Thyroid gland (tissue), 4 donors: ENCODE results near the gene MDK. TPM values are rescaled to one million over a fixed set of nuclear protein-coding genes. Genes with fewer than 3 reads are reported as not detected.

Experiments
- DNase-seq, 2 donors: peaks; one replicate each; pipeline ENCODE4 v3.0.0-alpha.2; 2019
- H3K27ac ChIP-seq, 3 donors: fragments of 200-600 bp; sonication (generic); 1 replicate in 2 of 3; 2 replicates in 1 of 3; pipeline ENCODE4 v1.5.1; 2016 to 2019; ENCODE audit warnings: mild to moderate bottlenecking in 1 of 3, moderate library complexity in 1 of 3
- H3K27me3 ChIP-seq: fragments of 200-600 bp; sonication (generic); one replicate; pipeline ENCODE4 v1.5.1; 2019
- H3K36me3 ChIP-seq, 2 donors: fragments of 200-600 bp; sonication (generic); one replicate each; pipeline ENCODE4 v1.5.1; 2016 to 2019
- H3K4me1 ChIP-seq, 2 donors: fragments of 200-600 bp; sonication (generic); one replicate each; pipeline ENCODE4 v1.5.1; 2017 to 2019
- H3K4me3 ChIP-seq, 3 donors: fragments of 200-600 bp; sonication (generic); replicated peaks in 1 of 3; 1 replicate in 2 of 3; 2 replicates in 1 of 3; pipeline ENCODE4 v1.5.1; 2016; ENCODE audit warnings: mild to moderate bottlenecking in 1 of 3
- H3K9me3 ChIP-seq: fragments of 200-600 bp; sonication (generic); one replicate; pipeline ENCODE4 v1.5.1; 2017
- POLR2A ChIP-seq, 2 donors: fragments of 450-650 bp; IDR thresholded peaks; one replicate each; pipeline ENCODE4 v1.6.1; 2017; ENCODE audit warnings: antibody characterized with exemption in 2 of 2, mild to moderate bottlenecking in 2 of 2, moderate library complexity in 1 of 2
- WGBS, 2 donors: methylation state at CpG; one replicate each; pipeline ENCODE4 v1.1.5; 2017; 5-methylcytosine and 5-hydroxymethylcytosine counted together
- intact Hi-C: fragments of 100-400 bp; cut with DNase I; formaldehyde crosslinking; loops from one replicate; pipeline ENCODE4 v1.15.1; 2023
- total RNA-seq, 4 donors: library from RNA; depleted of rRNA; stranded (reverse); fragments of >200 nt; gene quantifications; one replicate each; pipeline ENCODE4 v1.2.3, GENCODE V29; 2016
- TF ChIP-seq, protein P1 (sequence below), 6 experiments: fragments of 200-600 bp in 3 of 6; fragments of 450-650 bp in 3 of 6; sonication (generic) in 3 of 6; IDR thresholded peaks; one replicate each; pipeline ENCODE4 v1.5.1; 2016 to 2019; ENCODE audit warnings: antibody characterized with exemption in 6 of 6, mild to moderate bottlenecking in 2 of 6, inconsistent platforms in 1 of 6, moderate library complexity in 1 of 6

MDK gene
- total RNA-seq, 4 donors from 2014 or later, result 3.3 to 24.3 (median 16.7) TPM

DNA sequence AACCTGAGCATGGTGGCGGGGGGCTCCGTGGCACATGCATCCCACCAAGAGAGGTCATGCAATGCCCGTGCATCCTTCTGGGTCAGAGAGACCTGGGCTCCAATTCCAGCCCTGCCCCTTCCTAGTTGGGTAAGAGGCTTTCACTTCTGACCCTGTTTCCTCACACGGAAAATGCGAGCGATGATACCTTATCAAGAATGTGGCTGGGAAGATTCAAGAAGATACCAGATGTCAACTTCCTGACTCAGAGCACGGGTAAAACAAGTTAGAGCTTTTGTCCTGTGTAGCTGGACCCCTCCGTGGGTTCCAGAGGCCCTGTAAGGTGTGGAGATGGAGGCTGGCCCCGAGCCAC, 42.9 kb upstream of the MDK start:
- H3K9me3 ChIP-seq, result no peaks in the 10 kb centered on the region
- 49 to 53% methylated on average over 6 to 9 of the region's 9 CpGs for WGBS, 2 donors
- H3K4me3 ChIP-seq, result no peak overlapping the region
- no peaks in the 10 kb centered on the region for H3K36me3 ChIP-seq
- intact Hi-C loops, result no loop called here
- TF ChIP-seq, protein P1, sequence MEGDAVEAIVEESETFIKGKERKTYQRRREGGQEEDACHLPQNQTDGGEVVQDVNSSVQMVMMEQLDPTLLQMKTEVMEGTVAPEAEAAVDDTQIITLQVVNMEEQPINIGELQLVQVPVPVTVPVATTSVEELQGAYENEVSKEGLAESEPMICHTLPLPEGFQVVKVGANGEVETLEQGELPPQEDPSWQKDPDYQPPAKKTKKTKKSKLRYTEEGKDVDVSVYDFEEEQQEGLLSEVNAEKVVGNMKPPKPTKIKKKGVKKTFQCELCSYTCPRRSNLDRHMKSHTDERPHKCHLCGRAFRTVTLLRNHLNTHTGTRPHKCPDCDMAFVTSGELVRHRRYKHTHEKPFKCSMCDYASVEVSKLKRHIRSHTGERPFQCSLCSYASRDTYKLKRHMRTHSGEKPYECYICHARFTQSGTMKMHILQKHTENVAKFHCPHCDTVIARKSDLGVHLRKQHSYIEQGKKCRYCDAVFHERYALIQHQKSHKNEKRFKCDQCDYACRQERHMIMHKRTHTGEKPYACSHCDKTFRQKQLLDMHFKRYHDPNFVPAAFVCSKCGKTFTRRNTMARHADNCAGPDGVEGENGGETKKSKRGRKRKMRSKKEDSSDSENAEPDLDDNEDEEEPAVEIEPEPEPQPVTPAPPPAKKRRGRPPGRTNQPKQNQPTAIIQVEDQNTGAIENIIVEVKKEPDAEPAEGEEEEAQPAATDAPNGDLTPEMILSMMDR (IDR thresholded peaks at IDR 0.05), result no peak
- no peak for TF ChIP-seq POLR2A (IDR thresholded peaks at IDR 0.05)
- no peak for DNase-seq
- peaks cover 0 to 2% of the 10 kb centered on the region in 2 donors for H3K4me1 ChIP-seq
- H3K27me3 ChIP-seq, result peaks cover 4% of the 10 kb centered on the region
- H3K27ac ChIP-seq, result peak overlapping the region in 2 of 3 donors; percentile 11 to 44

DNA sequence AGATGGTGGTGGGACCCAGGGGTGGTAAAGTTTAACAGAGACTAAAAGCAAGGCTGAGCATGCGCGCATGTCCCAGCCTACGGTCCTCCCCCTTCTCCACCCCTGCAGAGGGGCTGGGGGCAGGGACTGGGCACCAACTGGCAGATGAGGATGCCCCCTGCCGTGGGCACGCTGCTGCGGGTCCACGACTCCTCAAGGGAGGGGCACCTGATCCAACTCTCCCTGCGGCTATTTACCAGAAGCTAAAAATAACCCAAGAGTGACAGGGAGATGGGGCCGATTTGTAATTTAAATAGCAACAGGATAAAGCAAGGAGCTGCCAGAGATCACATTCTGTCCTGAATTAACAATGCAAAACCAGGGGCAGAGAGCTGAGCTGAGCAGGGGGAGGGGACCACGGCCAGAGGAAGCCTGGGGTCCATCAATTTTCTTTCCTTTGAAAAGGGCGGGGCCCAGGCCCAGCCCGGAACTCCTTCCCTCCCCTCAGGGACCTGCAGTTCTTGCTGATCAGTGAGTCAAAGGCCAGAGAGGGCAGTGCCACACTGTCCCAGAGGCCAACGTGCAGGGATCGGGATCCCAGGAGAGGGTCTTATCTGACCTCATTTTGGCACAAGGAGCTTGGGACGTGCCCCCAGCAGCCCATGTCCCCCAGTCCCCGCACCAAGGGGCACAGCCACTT, 42.3 kb upstream of the MDK start:
- 17 to 30% methylated on average over 7 to 14 of the region's 16 CpGs for WGBS, 2 donors
- Histone ChIP-seq H3K27me3 (no peaks in the 10 kb centered on the region), H3K4me1 (no peaks in the 10 kb centered on the region), H3K4me3 (no peak overlapping the region), H3K36me3 (no peaks in the 10 kb centered on the region), H3K9me3 (no peaks in the 10 kb centered on the region), H3K27ac (peak overlapping the region in 2 of 3 donors; percentile 11 to 44)
- TF ChIP-seq POLR2A (IDR thresholded peaks at IDR 0.05), result no peak
- TF ChIP-seq, protein P1 (IDR thresholded peaks at IDR 0.05), result no peak
- no peak for DNase-seq
- intact Hi-C loops, result no loop called here

DNA sequence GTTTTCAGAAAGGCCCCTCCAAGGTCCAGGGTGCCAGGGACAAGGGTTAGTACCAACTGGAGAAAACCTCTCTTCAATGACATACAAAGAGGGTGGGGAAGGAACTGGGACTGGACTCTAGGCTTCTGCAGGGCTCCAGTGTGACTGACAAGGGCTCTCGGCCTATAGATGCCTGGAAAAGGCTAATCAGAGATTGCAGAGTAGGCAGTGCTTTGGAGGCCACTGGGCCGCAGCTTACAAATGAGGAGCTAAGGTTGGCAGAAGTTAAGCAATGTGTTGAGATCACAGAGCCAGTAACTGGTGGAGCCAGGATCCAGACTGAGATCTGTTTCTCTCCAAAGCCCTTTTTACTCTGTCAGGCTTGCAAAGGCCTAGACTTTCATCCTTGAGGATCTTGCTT, 41.7 kb upstream of the MDK start:
- Histone ChIP-seq H3K9me3 (no peaks in the 10 kb centered on the region), H3K4me3 (no peak overlapping the region), H3K27ac (no peak overlapping the region), H3K4me1 (no peaks in the 10 kb centered on the region), H3K36me3 (no peaks in the 10 kb centered on the region), H3K27me3 (no peaks in the 10 kb centered on the region)
- WGBS, 2 donors, result 78 to 88% methylated on average over 2 of the region's 2 CpGs
- intact Hi-C loops, result no loop called here
- TF ChIP-seq, protein P1 (IDR thresholded peaks at IDR 0.05), result no peak
- TF ChIP-seq POLR2A (IDR thresholded peaks at IDR 0.05), result no peak
- DNase-seq, result no peak

DNA sequence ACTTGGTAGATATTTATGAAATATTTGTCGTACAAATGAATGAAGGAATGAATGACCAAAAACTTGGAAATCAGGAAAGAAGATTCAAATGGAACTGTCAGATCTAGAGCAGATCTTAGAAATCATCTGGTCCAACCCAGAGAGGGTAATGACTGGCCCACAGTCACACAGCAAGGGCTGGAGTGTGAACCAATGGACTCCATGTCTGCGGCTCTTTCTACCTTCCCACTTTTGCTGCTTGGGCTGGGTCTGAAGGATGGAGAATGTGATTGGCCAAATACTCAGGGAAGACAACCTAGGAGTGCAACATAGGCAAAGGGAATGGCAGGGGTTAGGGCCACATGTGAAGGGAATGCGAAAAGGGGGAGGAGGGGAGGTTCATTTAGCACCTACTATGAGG, 40.0 kb upstream of the MDK start:
- Histone ChIP-seq H3K27ac (no peak overlapping the region), H3K9me3 (no peaks in the 10 kb centered on the region), H3K36me3 (no peaks in the 10 kb centered on the region), H3K4me3 (no peak overlapping the region), H3K27me3 (no peaks in the 10 kb centered on the region), H3K4me1 (no peaks in the 10 kb centered on the region)
- DNase-seq, result no peak
- TF ChIP-seq, protein P1 (IDR thresholded peaks at IDR 0.05), result no peak
- no peak for TF ChIP-seq POLR2A (IDR thresholded peaks at IDR 0.05)
- 90 to 98% methylated on average over 3 of the region's 3 CpGs for WGBS, 2 donors
- intact Hi-C loops, result no loop called here

DNA sequence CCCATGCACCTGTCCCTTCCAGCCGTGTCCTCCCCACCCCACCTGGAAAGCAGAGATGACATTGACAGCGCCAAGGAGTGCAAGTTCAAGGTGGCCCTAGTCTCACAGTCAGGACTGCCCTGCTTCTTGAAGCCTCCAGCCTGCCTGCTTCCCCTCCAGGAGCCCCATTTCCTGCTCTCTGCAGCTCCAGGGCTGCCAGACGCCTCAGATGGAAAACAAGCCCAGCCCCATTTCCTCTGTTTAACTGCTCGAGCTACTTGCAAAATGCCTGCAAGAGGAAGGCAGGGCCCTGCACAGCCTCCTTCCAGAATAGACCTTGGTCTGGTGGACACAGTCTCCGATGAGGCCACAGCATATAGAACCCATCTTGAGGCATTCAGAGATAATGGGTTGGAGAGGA, 39.2 kb upstream of the MDK start:
- H3K9me3 ChIP-seq, result no peaks in the 10 kb centered on the region
- no peak for DNase-seq
- H3K4me1 ChIP-seq, result no peaks in the 10 kb centered on the region
- 60 to 64% methylated on average over 4 to 5 of the region's 5 CpGs for WGBS, 2 donors
- peak overlapping the region in 1 of 3 donors; percentile 17 for H3K27ac ChIP-seq
- H3K36me3 ChIP-seq, result no peaks in the 10 kb centered on the region
- H3K4me3 ChIP-seq, result no peak overlapping the region
- no peaks in the 10 kb centered on the region for H3K27me3 ChIP-seq
- TF ChIP-seq, protein P1 (IDR thresholded peaks at IDR 0.05), result no peak
- TF ChIP-seq POLR2A (IDR thresholded peaks at IDR 0.05), result no peak
- intact Hi-C loops, result no loop called here
